ENCODE measurements around the gene CAPN7. TPM values are rescaled to one million over a fixed set of nuclear protein-coding genes. Genes with fewer than 3 reads are reported as not detected.

The CAPN7 gene
- total RNA-seq, 3 donors from 2014 or later, result 79.0 to 112 (median 91.4) TPM

- Histone ChIP-seq H3K9me3 (no peaks in the 10 kb centered on the region), H3K27ac (peak overlapping the region in 1 of 2 donors; percentile 36)
- intact Hi-C loops (cut with DNase I; ENCODE audit: low total_unique reads), result loop anchor here (5.0 kb wide), 1 partner anchor 739 kb away; no protein-coding TSS in a partner anchor
These were observed 52.7 kb downstream of the CAPN7 start for GRCh38 chr3:15258720-15259119.

GRCh38 chr3:15260531-15260930 lies 54.5 kb downstream of the CAPN7 start:
- intact Hi-C loops (cut with DNase I; ENCODE audit: low total_unique reads), result loop anchor here (10.0 kb wide), 1 partner anchor 124 kb away; no protein-coding TSS in a partner anchor
- Histone ChIP-seq H3K27ac (peak overlapping the region; percentile 4 to 14), H3K9me3 (no peaks in the 10 kb centered on the region), H3K4me3 (no peak overlapping the region), H3K36me3 (no peaks in the 10 kb centered on the region), H3K4me1 (peaks cover 0 to 3% of the 10 kb centered on the region in 2 donors), H3K27me3 (no peaks in the 10 kb centered on the region)
- DNase-seq (ENCODE audit: low spot score in 2 of 2), result no peak
- TF ChIP-seq POLR2A (IDR thresholded peaks at IDR 0.05) (no peak), POLR2AphosphoS5 (IDR thresholded peaks at IDR 0.05) (no peak), CTCF (IDR thresholded peaks at IDR 0.05) (no peak)

More at GRCh38 chr3:15258720-15259119, 52.7 kb downstream of the CAPN7 start:
- DNase-seq (ENCODE audit: low spot score in 2 of 2), result no peak
- no peaks in the 10 kb centered on the region for H3K27me3 ChIP-seq
- TF ChIP-seq POLR2A (IDR thresholded peaks at IDR 0.05), result no peak
- TF ChIP-seq CTCF (IDR thresholded peaks at IDR 0.05), result no peak
- TF ChIP-seq POLR2AphosphoS5 (IDR thresholded peaks at IDR 0.05), result no peak
- H3K4me1 ChIP-seq, result peaks cover 0 to 3% of the 10 kb centered on the region in 2 donors
- H3K4me3 ChIP-seq, result no peak overlapping the region
- H3K36me3 ChIP-seq, result no peaks in the 10 kb centered on the region

- intact Hi-C loops (cut with DNase I; ENCODE audit: low total_unique reads), result loop anchor here (10.0 kb wide), 1 partner anchor 124 kb away; no protein-coding TSS in a partner anchor
- Histone ChIP-seq H3K27me3 (no peaks in the 10 kb centered on the region), H3K9me3 (no peaks in the 10 kb centered on the region), H3K4me1 (peaks cover 0 to 3% of the 10 kb centered on the region in 2 donors), H3K36me3 (no peaks in the 10 kb centered on the region), H3K27ac (peak overlapping the region; percentile 4 to 30), H3K4me3 (no peak overlapping the region)
- TF ChIP-seq POLR2A (IDR thresholded peaks at IDR 0.05) (no peak), CTCF (IDR thresholded peaks at IDR 0.05) (no peak)
- DNase-seq (ENCODE audit: low spot score in 2 of 2), result no peak
These were observed 55.2 kb downstream of the CAPN7 start for GRCh38 chr3:15261274-15261673.

GRCh38 chr3:15262021-15262420 lies 56.0 kb downstream of the CAPN7 start:
- intact Hi-C loops (cut with DNase I; ENCODE audit: low total_unique reads), result loop anchor here (10.0 kb wide), 1 partner anchor 123 kb away; no protein-coding TSS in a partner anchor
- H3K4me1 ChIP-seq, result peaks cover 0 to 3% of the 10 kb centered on the region in 2 donors
- H3K4me3 ChIP-seq, result no peak overlapping the region
- peak overlapping the region; percentile 30 to 62 for H3K27ac ChIP-seq
- no peaks in the 10 kb centered on the region for H3K27me3 ChIP-seq
- H3K9me3 ChIP-seq, result no peaks in the 10 kb centered on the region
- DNase-seq (ENCODE audit: low spot score in 2 of 2), result no peak
- H3K36me3 ChIP-seq, result no peaks in the 10 kb centered on the region
- no peak for TF ChIP-seq CTCF (IDR thresholded peaks at IDR 0.05)
- TF ChIP-seq POLR2A (IDR thresholded peaks at IDR 0.05), result no peak
- no peak for TF ChIP-seq POLR2AphosphoS5 (IDR thresholded peaks at IDR 0.05)

GRCh38 chr3:15263120-15263519 lies 57.1 kb downstream of the CAPN7 start:
- no peaks in the 10 kb centered on the region for H3K27me3 ChIP-seq
- no peak overlapping the region for H3K4me3 ChIP-seq
- H3K27ac ChIP-seq, result peak overlapping the region; percentile 74 to 77
- no peaks in the 10 kb centered on the region for H3K4me1 ChIP-seq
- no peak for DNase-seq (ENCODE audit: low spot score in 2 of 2)
- intact Hi-C loops (cut with DNase I; ENCODE audit: low total_unique reads), result loop anchor here (10.0 kb wide), 1 partner anchor 122 kb away; no protein-coding TSS in a partner anchor
- TF ChIP-seq POLR2A (IDR thresholded peaks at IDR 0.05), result no peak
- no peak for TF ChIP-seq POLR2AphosphoS5 (IDR thresholded peaks at IDR 0.05)
- TF ChIP-seq CTCF (IDR thresholded peaks at IDR 0.05), result no peak
- H3K36me3 ChIP-seq, result no peaks in the 10 kb centered on the region
- H3K9me3 ChIP-seq, result no peaks in the 10 kb centered on the region
